Esophagus muscularis mucosa (tissue), 3 donors: ENCODE results near the gene PRTN3.

ENCODE experiments used
- POLR2AphosphoS5 ChIP-seq, 2 donors: sonication (generic); formaldehyde crosslinking; IDR thresholded peaks; one replicate each; pipeline ENCODE4 v1.6.1; 2017; ENCODE audit warnings: antibody characterized with exemption in 2 of 2
- TF ChIP-seq, protein P1 (sequence below), 3 experiments: fragments of 200-600 bp in 2 of 3; fragments of 450-650 bp in 1 of 3; sonication (generic) in 2 of 3; IDR thresholded peaks; one replicate each; pipeline ENCODE4 v1.5.1; 2017 to 2019; ENCODE audit warnings: antibody characterized with exemption in 3 of 3, mild to moderate bottlenecking in 2 of 3, moderate library complexity in 1 of 3

DNA sequence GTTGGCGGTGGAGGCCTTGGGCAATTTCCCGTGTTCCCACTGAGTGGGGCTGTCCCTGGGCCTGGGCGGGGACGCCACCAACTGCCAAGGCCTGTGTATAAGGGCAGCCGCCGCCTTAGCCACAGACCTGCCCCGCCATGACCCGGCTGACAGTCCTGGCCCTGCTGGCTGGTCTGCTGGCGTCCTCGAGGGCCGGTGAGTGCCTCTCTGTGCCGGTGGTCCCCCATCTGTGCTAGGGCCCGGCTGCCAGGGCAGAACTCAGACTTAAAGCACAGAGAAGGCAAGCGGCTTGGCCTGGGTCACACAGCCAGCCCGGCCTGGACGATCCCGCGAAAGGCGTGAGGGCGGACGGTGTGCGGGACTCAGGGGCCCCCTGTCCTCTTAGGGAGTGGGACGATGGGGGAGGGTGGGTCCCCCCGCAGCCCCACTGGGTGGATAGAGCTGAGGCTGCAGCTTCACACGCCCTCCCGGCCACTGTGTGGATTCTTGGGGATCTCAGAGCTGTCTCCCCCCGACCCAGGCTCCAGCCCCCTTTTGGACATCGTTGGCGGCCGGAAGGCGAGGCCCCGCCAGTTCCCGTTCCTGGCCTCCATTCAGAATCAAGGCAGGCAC, 13.0 kb upstream of the PRTN3 start, which contains the start of gene AZU1:
- TF ChIP-seq, protein P1, sequence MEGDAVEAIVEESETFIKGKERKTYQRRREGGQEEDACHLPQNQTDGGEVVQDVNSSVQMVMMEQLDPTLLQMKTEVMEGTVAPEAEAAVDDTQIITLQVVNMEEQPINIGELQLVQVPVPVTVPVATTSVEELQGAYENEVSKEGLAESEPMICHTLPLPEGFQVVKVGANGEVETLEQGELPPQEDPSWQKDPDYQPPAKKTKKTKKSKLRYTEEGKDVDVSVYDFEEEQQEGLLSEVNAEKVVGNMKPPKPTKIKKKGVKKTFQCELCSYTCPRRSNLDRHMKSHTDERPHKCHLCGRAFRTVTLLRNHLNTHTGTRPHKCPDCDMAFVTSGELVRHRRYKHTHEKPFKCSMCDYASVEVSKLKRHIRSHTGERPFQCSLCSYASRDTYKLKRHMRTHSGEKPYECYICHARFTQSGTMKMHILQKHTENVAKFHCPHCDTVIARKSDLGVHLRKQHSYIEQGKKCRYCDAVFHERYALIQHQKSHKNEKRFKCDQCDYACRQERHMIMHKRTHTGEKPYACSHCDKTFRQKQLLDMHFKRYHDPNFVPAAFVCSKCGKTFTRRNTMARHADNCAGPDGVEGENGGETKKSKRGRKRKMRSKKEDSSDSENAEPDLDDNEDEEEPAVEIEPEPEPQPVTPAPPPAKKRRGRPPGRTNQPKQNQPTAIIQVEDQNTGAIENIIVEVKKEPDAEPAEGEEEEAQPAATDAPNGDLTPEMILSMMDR (IDR thresholded peaks at IDR 0.05) = no peak
- TF ChIP-seq POLR2AphosphoS5 (IDR thresholded peaks at IDR 0.05) = no peak
